ENCODE measurements around the gene GRB2.

- no peak for TF ChIP-seq POLR2A (IDR thresholded peaks at IDR 0.05)
- TF ChIP-seq CTCF (IDR thresholded peaks at IDR 0.05) = no peak
These were observed 24.9 kb upstream of the GRB2 start for GRCh38 chr17:75430159-75430974.
